Gastrocnemius medialis (tissue), 4 donors: Measurements from ENCODE around the gene TH.

Experiments used
- CTCF ChIP-seq, 5 experiments: fragments of 450-650 bp in 3 of 5; fragments of 200-600 bp in 2 of 5; sonication (generic) in 2 of 5; IDR thresholded peaks in 4 of 5; conservative IDR thresholded peaks in 1 of 5; 1 replicate in 4 of 5; 2 replicates in 1 of 5; pipeline ENCODE4 v1.5.1; 2016 to 2019; ENCODE audit warnings: antibody characterized with exemption in 5 of 5, mild to moderate bottlenecking in 3 of 5, moderate library complexity in 3 of 5
- POLR2A ChIP-seq, 2 donors: fragments of 450-650 bp; IDR thresholded peaks; one replicate each; pipeline ENCODE4 v1.6.1; 2017; ENCODE audit warnings: antibody characterized with exemption in 2 of 2, mild to moderate bottlenecking in 2 of 2, moderate library complexity in 2 of 2

- TF ChIP-seq POLR2A (IDR thresholded peaks at IDR 0.05): no peak
- no peak for TF ChIP-seq CTCF (IDR thresholded peaks at IDR 0.05 in 4 of 5, conservative IDR thresholded peaks at IDR 0.05 in 1 of 5)
These were observed 45.0 kb downstream of the TH start for GRCh38 chr11:2126520-2127085.
